CD14-positive monocyte (primary cell): Measurements from ENCODE around the gene BLVRB. TPM values are rescaled to one million over a fixed set of nuclear protein-coding genes. Genes with fewer than 3 reads are reported as not detected.

Source experiments
- DNase-seq, 3 donors: peaks; one replicate each; pipeline ENCODE4 v3.0.0-alpha.2; 2011 to 2022
- H2AFZ ChIP-seq: 2 replicates; pipeline ENCODE4 v1.6.0; 2012; ENCODE audit warnings: mild to moderate bottlenecking, low read depth, low read length, inconsistent platforms; ENCODE audit not compliant: insufficient read depth, poor library complexity, severe bottlenecking
- H3K27ac ChIP-seq, 2 donors: 1 replicate in 1 of 2; 2 replicates in 1 of 2; pipeline ENCODE4 v1.5.1; 2012 to 2013; ENCODE audit warnings: low read length in 2 of 2, control low read depth in 1 of 2, inconsistent platforms in 1 of 2, low read depth in 1 of 2, mild to moderate bottlenecking in 1 of 2
- H3K27me3 ChIP-seq, 2 donors: one replicate each; pipeline versions ENCODE4 v1.6.0 to v1.6.1; 2011 to 2013; ENCODE audit warnings: low read length in 2 of 2; ENCODE audit not compliant: control insufficient read depth in 2 of 2, insufficient read depth in 2 of 2
- H3K36me3 ChIP-seq, 2 donors: replicated peaks in 1 of 2; 1 replicate in 1 of 2; 2 replicates in 1 of 2; pipeline versions ENCODE4 v1.5.1 to v1.6.1; 2012 to 2013; ENCODE audit warnings: low read length in 2 of 2, control low read depth in 1 of 2, inconsistent platforms in 1 of 2, mild to moderate bottlenecking in 1 of 2; ENCODE audit not compliant: insufficient read depth in 2 of 2, control insufficient read depth in 1 of 2
- H3K4me1 ChIP-seq, 2 donors: 1 replicate in 1 of 2; 2 replicates in 1 of 2; pipeline versions ENCODE4 v1.5.1 to v1.6.1; 2012 to 2013; ENCODE audit warnings: low read length in 2 of 2, control low read depth in 1 of 2, inconsistent platforms in 1 of 2, mild to moderate bottlenecking in 1 of 2, moderate library complexity in 1 of 2; ENCODE audit not compliant: insufficient read depth in 2 of 2, control insufficient read depth in 1 of 2
- H3K4me2 ChIP-seq: replicated peaks from 2 replicates; pipeline ENCODE3; 2012; ENCODE audit warnings: low read length, moderate library complexity, mild to moderate bottlenecking; ENCODE audit not compliant: poor library complexity, severe bottlenecking; ENCODE audit errors: extremely low read depth
- H3K4me3 ChIP-seq, 3 experiments: fragments of 200-600 bp in 1 of 3; sonication (generic) in 1 of 3; replicated peaks in 1 of 3; 1 replicate in 2 of 3; 2 replicates in 1 of 3; pipeline ENCODE4 v1.5.1; 2011 to 2013; ENCODE audit warnings: low read length in 3 of 3, mild to moderate bottlenecking in 3 of 3, control low read depth in 2 of 3, low read depth in 2 of 3, inconsistent platforms in 1 of 3, moderate library complexity in 1 of 3
- H3K79me2 ChIP-seq: 2 replicates; pipeline ENCODE4 v1.6.0; 2012; ENCODE audit warnings: mild to moderate bottlenecking, control low read depth, inconsistent platforms, low read length, moderate library complexity; ENCODE audit not compliant: insufficient read depth
- H3K9ac ChIP-seq: 2 replicates; pipeline ENCODE4 v1.6.0; 2017; ENCODE audit warnings: low read length, mild to moderate bottlenecking; ENCODE audit not compliant: insufficient read depth, poor library complexity, severe bottlenecking
- H3K9me3 ChIP-seq, 2 donors: replicated peaks in 1 of 2; 1 replicate in 1 of 2; 2 replicates in 1 of 2; pipeline versions ENCODE4 v1.5.1 to v1.6.1; 2012 to 2013; ENCODE audit warnings: low read length in 2 of 2, control low read depth in 1 of 2; ENCODE audit not compliant: control insufficient read depth in 1 of 2, insufficient read depth in 1 of 2
- H4K20me1 ChIP-seq: 2 replicates; pipeline ENCODE4 v1.6.0; 2012; ENCODE audit warnings: mild to moderate bottlenecking, low read length, control low read depth, moderate library complexity; ENCODE audit not compliant: insufficient read depth
- H3K27ac Mint-ChIP-seq, 7 donors: one replicate each; pipeline ENCODE4 v1.8.0; 2020; ENCODE audit warnings: mild to moderate bottlenecking in 7 of 7, mixed read lengths in 7 of 7, moderate library complexity in 6 of 7, inconsistent platforms in 2 of 7
- H3K27me3 Mint-ChIP-seq, 3 donors: one replicate each; pipeline ENCODE4 v1.8.0; 2021 to 2022; ENCODE audit warnings: low read depth in 3 of 3, mild to moderate bottlenecking in 3 of 3, mixed read lengths in 3 of 3, moderate library complexity in 3 of 3, inconsistent platforms in 1 of 3
- H3K36me3 Mint-ChIP-seq, 2 donors: one replicate each; pipeline ENCODE4 v1.8.0; 2020; ENCODE audit warnings: mixed read lengths in 2 of 2, inconsistent platforms in 1 of 2, mild to moderate bottlenecking in 1 of 2
- H3K4me1 Mint-ChIP-seq: one replicate; pipeline ENCODE4 v1.8.0; 2020; ENCODE audit warnings: mild to moderate bottlenecking, mixed read lengths
- H3K4me3 Mint-ChIP-seq, 2 donors: one replicate each; pipeline ENCODE4 v1.8.0; 2020; ENCODE audit warnings: mild to moderate bottlenecking in 2 of 2, mixed read lengths in 2 of 2, moderate library complexity in 1 of 2
- H3K9me3 Mint-ChIP-seq, 7 donors: one replicate each; pipeline ENCODE4 v1.8.0; 2020 to 2022; ENCODE audit warnings: mixed read lengths in 7 of 7, mild to moderate bottlenecking in 6 of 7, moderate library complexity in 6 of 7, inconsistent platforms in 2 of 7
- CTCF ChIP-seq: fragments of 200-600 bp; IDR thresholded peaks from one replicate; pipeline ENCODE4 v1.8.0; 2022; ENCODE audit warnings: antibody characterized with exemption, mild to moderate bottlenecking
- whole genome bisulfite sequencing: methylation state at CpG from one replicate; pipeline ENCODE4 v1.1.5; 2013; ENCODE audit warnings: missing lambda C conversion rate; ENCODE audit not compliant: insufficient coverage; 5-methylcytosine and 5-hydroxymethylcytosine counted together
- intact Hi-C, 2 donors: fragments of 100-400 bp; cut with micrococcal nuclease; formaldehyde crosslinking; loops; one replicate each; pipeline versions ENCODE4 v1.15.0 to v1.15.1; 2023
- polyA plus RNA-seq, 3 donors: library from polyadenylated mRNA; depleted of rRNA in 1 of 3; unstranded in 2 of 3; stranded (reverse) in 1 of 3; fragments of 300-500 nt in 2 of 3; fragments of >200 nt in 1 of 3; fragmentation: Illumina TruSeq in 2 of 3; gene quantifications; 1 replicate in 2 of 3; 2 replicates in 1 of 3; pipeline ENCODE4 v1.2.3, GENCODE V29; 2012 to 2021

Gene BLVRB
- polyA plus RNA-seq, 3 donors = 299 to 625 (median 601) TPM

GRCh38 chr19:40499320-40499719 is 33.8 kb upstream of the BLVRB start:
- Histone ChIP-seq H3K9ac (no peak overlapping the region), H3K79me2 (no peaks in the 10 kb centered on the region), H3K27me3 (no peaks in the 10 kb centered on the region), H3K4me3 (no peak overlapping the region), H3K4me2 (no peak overlapping the region), H3K36me3 (no peaks in the 10 kb centered on the region), H3K4me1 (no peaks in the 10 kb centered on the region), H4K20me1 (no peaks in the 10 kb centered on the region), H3K9me3 (no peaks in the 10 kb centered on the region), H2AFZ (no peak overlapping the region), H3K27ac (no peak overlapping the region)
- no peak for TF ChIP-seq CTCF
- WGBS = 90% methylated on average over 3 of the region's 5 CpGs
- no peak overlapping the region for H3K27ac Mint-ChIP-seq
- no peaks in the 10 kb centered on the region for H3K36me3 Mint-ChIP-seq
- no peaks in the 10 kb centered on the region for H3K4me1 Mint-ChIP-seq
- intact Hi-C loops = no loop called here
- peaks cover 8 to 25% (median 16%) of the 10 kb centered on the region in 3 donors for H3K27me3 Mint-ChIP-seq
- H3K4me3 Mint-ChIP-seq = no peak overlapping the region
- H3K9me3 Mint-ChIP-seq = peaks cover 0 to 3% (median 0%) of the 10 kb centered on the region in 7 donors
- DNase-seq = no peak

- Mint-ChIP-seq H3K9me3 (peaks cover 0 to 5% (median 0%) of the 10 kb centered on the region in 7 donors), H3K4me3 (no peak overlapping the region), H3K27ac (peak overlapping the region in 2 of 7 donors; percentile 37 to 81), H3K27me3 (peaks cover 16 to 24% (median 17%) of the 10 kb centered on the region in 3 donors), H3K36me3 (no peaks in the 10 kb centered on the region), H3K4me1 (no peaks in the 10 kb centered on the region)
- H3K4me1 ChIP-seq = no peaks in the 10 kb centered on the region
- no peaks in the 10 kb centered on the region for H3K36me3 ChIP-seq
- H3K27ac ChIP-seq = no peak overlapping the region
- no peaks in the 10 kb centered on the region for H4K20me1 ChIP-seq
- DNase-seq = no peak
- H3K9ac ChIP-seq = no peak overlapping the region
- intact Hi-C loops = no loop called here
- no peak overlapping the region for H3K4me3 ChIP-seq
- 90% methylated on average over 12 of the region's 12 CpGs for WGBS
- no peak overlapping the region for H2AFZ ChIP-seq
- H3K27me3 ChIP-seq = peaks cover 0 to 3% of the 10 kb centered on the region in 2 donors
- no peak for TF ChIP-seq CTCF
- H3K9me3 ChIP-seq = no peaks in the 10 kb centered on the region
- no peak overlapping the region for H3K4me2 ChIP-seq
- no peaks in the 10 kb centered on the region for H3K79me2 ChIP-seq
Measured at GRCh38 chr19:40497214-40497613, 31.7 kb upstream of the BLVRB start.
